OCI-LY3 (cell line): ENCODE data around the gene TCL1B.

ENCODE experiments used
- H2AFZ ChIP-seq: fragments of 200-600, 300-600 bp; shearing (Covaris generic); 2 replicates; pipeline ENCODE4 v1.6.0; 2014; ENCODE audit warnings: antibody characterized with exemption, low read depth, low read length
- H3K27ac ChIP-seq: fragments of 200-600, 300-600 bp; sonication (generic); 2 replicates; pipeline ENCODE4 v1.5.1; 2014; ENCODE audit warnings: mild to moderate bottlenecking, low read length, moderate library complexity, mixed read lengths
- H3K27me3 ChIP-seq: fragments of 200-600, 300-600 bp; sonication (generic); 2 replicates; pipeline ENCODE4 v1.6.1; 2014; ENCODE audit warnings: low read depth, low read length, mixed read lengths
- H3K36me3 ChIP-seq: fragments of 200-600, 300-600 bp; sonication (generic); replicated peaks from 2 replicates; pipeline ENCODE3; 2014; ENCODE audit warnings: low read depth, low read length, mixed read lengths
- H3K4me1 ChIP-seq: fragments of 300-600, 200-600 bp; sonication (generic); 2 replicates; pipeline ENCODE4 v1.6.1; 2014; ENCODE audit warnings: low read length, mixed read lengths
- H3K4me2 ChIP-seq: fragments of 200-600, 300-600 bp; sonication (generic); 2 replicates; pipeline ENCODE4 v1.6.1; 2014; ENCODE audit warnings: low read length, mixed read lengths
- H3K4me3 ChIP-seq: fragments of 300-600, 200-600 bp; sonication (generic); 2 replicates; pipeline ENCODE4 v1.5.1; 2014; ENCODE audit warnings: antibody characterized with exemption, mild to moderate bottlenecking, low read length, moderate library complexity
- H3K79me2 ChIP-seq: fragments of 300-600, 200-600 bp; shearing (Covaris generic); 2 replicates; pipeline ENCODE4 v1.6.1; 2014; ENCODE audit warnings: mild to moderate bottlenecking, low read length, mixed read lengths
- H3K9ac ChIP-seq: fragments of 300-600, 200-600 bp; shearing (Covaris generic); 2 replicates; pipeline ENCODE4 v1.6.0; 2014; ENCODE audit warnings: mild to moderate bottlenecking, low read length, moderate library complexity
- H3K9me3 ChIP-seq: fragments of 200-600, 300-600 bp; shearing (Covaris generic); 2 replicates; pipeline ENCODE4 v1.6.1; 2014; ENCODE audit warnings: low read length, mixed read lengths; ENCODE audit not compliant: insufficient read depth
- H4K20me1 ChIP-seq: fragments of 200-600, 300-600 bp; sonication (generic); 2 replicates; pipeline ENCODE4 v1.6.1; 2016; ENCODE audit warnings: low read length, mixed read lengths; ENCODE audit not compliant: insufficient read depth
- EZH2phosphoT487 ChIP-seq: fragments of 200-600 bp; shearing (Covaris generic); IDR thresholded peaks from 2 replicates; pipeline ENCODE4 v1.6.1; 2018; ENCODE audit warnings: antibody characterized with exemption, mixed run types, low read depth
- TF ChIP-seq, protein P1 (sequence below): fragments of 200-600, 300-600 bp; sonication (generic); IDR thresholded peaks from 2 replicates; pipeline ENCODE4 v1.5.1; 2014; ENCODE audit warnings: antibody characterized with exemption, low read length, low read depth

Gene TCL1B

GRCh38 chr14:95701846-95702221 lies 15.6 kb downstream of the TCL1B start:
- H3K4me3 ChIP-seq, result no peak overlapping the region
- H4K20me1 ChIP-seq, result no peaks in the 10 kb centered on the region
- H3K4me2 ChIP-seq, result no peak overlapping the region
- no peaks in the 10 kb centered on the region; the same call in 1 of the 2 replicates for H3K9me3 ChIP-seq
- peaks cover 3% of the 10 kb centered on the region for H3K36me3 ChIP-seq
- H3K79me2 ChIP-seq, result no peaks in the 10 kb centered on the region
- H3K27ac ChIP-seq, result no peak overlapping the region
- peaks cover 79% of the 10 kb centered on the region for H3K4me1 ChIP-seq
- TF ChIP-seq EZH2phosphoT487, result no peak
- TF ChIP-seq, protein P1, sequence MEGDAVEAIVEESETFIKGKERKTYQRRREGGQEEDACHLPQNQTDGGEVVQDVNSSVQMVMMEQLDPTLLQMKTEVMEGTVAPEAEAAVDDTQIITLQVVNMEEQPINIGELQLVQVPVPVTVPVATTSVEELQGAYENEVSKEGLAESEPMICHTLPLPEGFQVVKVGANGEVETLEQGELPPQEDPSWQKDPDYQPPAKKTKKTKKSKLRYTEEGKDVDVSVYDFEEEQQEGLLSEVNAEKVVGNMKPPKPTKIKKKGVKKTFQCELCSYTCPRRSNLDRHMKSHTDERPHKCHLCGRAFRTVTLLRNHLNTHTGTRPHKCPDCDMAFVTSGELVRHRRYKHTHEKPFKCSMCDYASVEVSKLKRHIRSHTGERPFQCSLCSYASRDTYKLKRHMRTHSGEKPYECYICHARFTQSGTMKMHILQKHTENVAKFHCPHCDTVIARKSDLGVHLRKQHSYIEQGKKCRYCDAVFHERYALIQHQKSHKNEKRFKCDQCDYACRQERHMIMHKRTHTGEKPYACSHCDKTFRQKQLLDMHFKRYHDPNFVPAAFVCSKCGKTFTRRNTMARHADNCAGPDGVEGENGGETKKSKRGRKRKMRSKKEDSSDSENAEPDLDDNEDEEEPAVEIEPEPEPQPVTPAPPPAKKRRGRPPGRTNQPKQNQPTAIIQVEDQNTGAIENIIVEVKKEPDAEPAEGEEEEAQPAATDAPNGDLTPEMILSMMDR, result no peak
- H3K9ac ChIP-seq, result no peak overlapping the region
- no peaks in the 10 kb centered on the region for H3K27me3 ChIP-seq
- no peak overlapping the region for H2AFZ ChIP-seq

DNA sequence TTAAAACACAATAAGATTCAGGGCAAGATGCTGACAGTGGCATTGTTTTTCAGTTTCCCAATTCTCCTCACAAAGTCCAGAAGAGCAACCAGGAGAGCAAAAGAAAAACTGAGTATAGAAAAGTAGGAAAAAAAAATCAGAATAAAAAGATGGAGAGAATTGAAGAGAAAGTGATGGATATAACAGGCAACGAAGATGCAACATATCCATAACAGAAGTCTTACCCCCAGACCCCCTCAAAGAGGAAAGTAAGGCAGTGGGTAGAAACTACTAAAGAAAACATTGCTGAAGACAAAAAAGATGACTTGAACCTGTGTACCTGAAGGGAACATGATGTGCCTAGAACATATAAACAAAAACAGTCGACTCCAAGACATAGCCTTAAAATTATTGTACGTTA lies 17.1 kb downstream of the TCL1B start:
- H4K20me1 ChIP-seq, result no peaks in the 10 kb centered on the region
- no peak overlapping the region for H3K4me3 ChIP-seq
- peaks cover 3% of the 10 kb centered on the region for H3K36me3 ChIP-seq
- H3K27ac ChIP-seq, result peak overlapping the region; percentile 54; the same call in 1 of the 2 replicates
- H3K9me3 ChIP-seq, result no peaks in the 10 kb centered on the region; the same call in 1 of the 2 replicates
- no peak overlapping the region for H3K4me2 ChIP-seq
- TF ChIP-seq, protein P1, result no peak
- H3K4me1 ChIP-seq, result peaks cover 75% of the 10 kb centered on the region
- H3K79me2 ChIP-seq, result no peaks in the 10 kb centered on the region
- H3K27me3 ChIP-seq, result no peaks in the 10 kb centered on the region
- no peak overlapping the region for H2AFZ ChIP-seq
- no peak overlapping the region for H3K9ac ChIP-seq

- TF ChIP-seq, protein P1, result no peak
- TF ChIP-seq EZH2phosphoT487, result no peak
- no peaks in the 10 kb centered on the region for H4K20me1 ChIP-seq
- no peaks in the 10 kb centered on the region for H3K79me2 ChIP-seq
- H3K27me3 ChIP-seq, result no peaks in the 10 kb centered on the region
- peaks cover 4% of the 10 kb centered on the region for H3K36me3 ChIP-seq
- no peak overlapping the region for H3K4me3 ChIP-seq
- H3K9me3 ChIP-seq, result no peaks in the 10 kb centered on the region
- peak overlapping the region; percentile 52; the same call in 1 of the 2 replicates for H3K4me2 ChIP-seq
- peaks cover 74% of the 10 kb centered on the region for H3K4me1 ChIP-seq
- peak overlapping the region; percentile 54; the same call in 1 of the 2 replicates for H3K27ac ChIP-seq
- no peak overlapping the region for H2AFZ ChIP-seq
- H3K9ac ChIP-seq, result no peak overlapping the region
Observed at GRCh38 chr14:95703805-95704204, 17.6 kb downstream of the TCL1B start.

- peaks cover 69% of the 10 kb centered on the region for H3K4me1 ChIP-seq
- no peaks in the 10 kb centered on the region for H3K27me3 ChIP-seq
- no peak overlapping the region for H3K4me3 ChIP-seq
- no peak overlapping the region for H3K4me2 ChIP-seq
- no peaks in the 10 kb centered on the region for H4K20me1 ChIP-seq
- no peaks in the 10 kb centered on the region for H3K79me2 ChIP-seq
- peaks cover 10% of the 10 kb centered on the region for H3K36me3 ChIP-seq
- H3K9ac ChIP-seq, result no peak overlapping the region
- H3K9me3 ChIP-seq, result no peaks in the 10 kb centered on the region
- H2AFZ ChIP-seq, result no peak overlapping the region
- H3K27ac ChIP-seq, result no peak overlapping the region
- no peak for TF ChIP-seq EZH2phosphoT487
- TF ChIP-seq, protein P1, result no peak
Observed at GRCh38 chr14:95705518-95705917, 19.3 kb downstream of the TCL1B start.
